GM19463 (cell line): Measurements from ENCODE around the gene GLB1L.
"Not testable (repeated sequence)": the region's sequence is repeated elsewhere in the genome, so short reads cannot be mapped to it uniquely, and the experiment has no call there.

ENCODE experiments used
- ATAC-seq: cut with Tn5 transposase; IDR thresholded peaks from one replicate; pipeline ENCODE4 v1.9.1; 2021; ENCODE audit warnings: mild to moderate bottlenecking, moderate library complexity; ENCODE audit not compliant: unreplicated experiment

Gene GLB1L

GRCh38 chr2:219209236-219210195 is 35.7 kb downstream of the GLB1L start:
- ATAC-seq = no peak

GRCh38 chr2:219207884-219208740 is 37.1 kb downstream of the GLB1L start:
- ATAC-seq = no peak

- no peak for ATAC-seq
Observed at GRCh38 chr2:219207134-219207883, 37.9 kb downstream of the GLB1L start.

GRCh38 chr2:219206328-219207133 is 38.7 kb downstream of the GLB1L start, which contains the start of gene ZFAND2B:
TSS of gene ZFAND2B (plus strand) at chr2:219206782. CDS start at chr2:219206988, 206 bp downstream.
- ATAC-seq = peak; percentile 98

- no peak for ATAC-seq
Observed at GRCh38 chr2:219205981-219206327, 39.3 kb downstream of the GLB1L start.

- ATAC-seq = no peak
Observed at GRCh38 chr2:219205165-219205538, 40.1 kb downstream of the GLB1L start.

- ATAC-seq = no peak
Observed at GRCh38 chr2:219204425-219205164, 40.6 kb downstream of the GLB1L start.

GRCh38 chr2:219201331-219201730 is 43.9 kb downstream of the GLB1L start:
- ATAC-seq = not testable (repeated sequence)

- not testable (repeated sequence) for ATAC-seq
Observed at GRCh38 chr2:219200502-219201326, 44.5 kb downstream of the GLB1L start.

GRCh38 chr2:219199470-219200211 is 45.6 kb downstream of the GLB1L start:
- no peak for ATAC-seq

- ATAC-seq = no peak
Observed at GRCh38 chr2:219198974-219199373, 46.3 kb downstream of the GLB1L start.

GRCh38 chr2:219197388-219197787 is 47.9 kb downstream of the GLB1L start:
- ATAC-seq = no peak

- no peak for ATAC-seq
Observed at GRCh38 chr2:219186754-219187456, 58.3 kb downstream of the GLB1L start.
